ENCODE data around the gene CENPW.

The CENPW gene

GRCh38 chr6:126374372-126374771, 34.5 kb downstream of the CENPW start:
- DNase-seq = no peak

GRCh38 chr6:126376682-126377081, 36.8 kb downstream of the CENPW start:
- no peak for DNase-seq

- no peak for DNase-seq
These were observed 37.8 kb downstream of the CENPW start for GRCh38 chr6:126377594-126378153.

GRCh38 chr6:126380072-126380583, 40.2 kb downstream of the CENPW start:
- no peak for DNase-seq

- no peak for DNase-seq
These were observed 41.6 kb downstream of the CENPW start for GRCh38 chr6:126381498-126381897.

GRCh38 chr6:126383203-126383602, 43.3 kb downstream of the CENPW start:
- no peak for DNase-seq

- DNase-seq = no peak
These were observed 45.6 kb downstream of the CENPW start for GRCh38 chr6:126385536-126385935.

- no peak for DNase-seq
These were observed 48.2 kb downstream of the CENPW start for GRCh38 chr6:126388104-126388598.

GRCh38 chr6:126396131-126396530, 56.2 kb downstream of the CENPW start:
- no peak for DNase-seq

Measured in NCI-H146 (cell line).